Bronchial epithelial cell (primary cell): ENCODE measurements around the gene DSCAML1. TPM values are rescaled to one million over a fixed set of nuclear protein-coding genes. Genes with fewer than 3 reads are reported as not detected.
"Not testable (repeated sequence)": the region's sequence is repeated elsewhere in the genome, so short reads cannot be mapped to it uniquely, and the experiment has no call there.

Experiments
- DNase-seq: peaks from one replicate; pipeline ENCODE4 v3.0.0-alpha.2; 2010; ENCODE audit warnings: low read depth
- FAIRE-seq: peaks from 2 replicates; lab custom pipeline; 2011; peaks lifted over from hg19 to GRCh38; lab: Jason Lieb, UNC
- H3K27me3 ChIP-seq: 2 replicates; pipeline ENCODE4 v1.5.1; 2011; ENCODE audit warnings: low read length; ENCODE audit not compliant: control insufficient read depth, insufficient read depth
- H3K36me3 ChIP-seq: 2 replicates; pipeline ENCODE4 v1.5.1; 2011; ENCODE audit warnings: low read length; ENCODE audit not compliant: control insufficient read depth, insufficient read depth
- H3K4me3 ChIP-seq: 2 replicates; pipeline ENCODE4 v1.5.1; 2011; ENCODE audit warnings: mild to moderate bottlenecking, low read depth, low read length, control low read depth
- CTCF ChIP-seq: IDR thresholded peaks from 2 replicates; pipeline ENCODE4 v1.5.1; 2011; ENCODE audit warnings: mild to moderate bottlenecking, moderate library complexity, low read length, control low read depth, inconsistent platforms; ENCODE audit not compliant: insufficient read depth, severe bottlenecking
- total RNA-seq: library from RNA; depleted of rRNA; stranded (reverse); fragments of >200 nt; gene quantifications from 2 replicates; pipeline ENCODE4 v1.2.1, GENCODE V29; 2014

DSCAML1 gene
- total RNA-seq, 1 donor from 2014 or later, result under 0.01 TPM

- Histone ChIP-seq H3K27me3 (no peaks in the 10 kb centered on the region), H3K36me3 (peaks cover 15% of the 10 kb centered on the region), H3K4me3 (no peak overlapping the region)
- no peak for TF ChIP-seq CTCF
- FAIRE-seq (no peak), DNase-seq (no peak)
These were observed 390.0 kb downstream of the DSCAML1 start for GRCh38 chr11:117407016-117407415.

GRCh38 chr11:117405898-117406297 lies 391.1 kb downstream of the DSCAML1 start:
- FAIRE-seq, H3K4me3 ChIP-seq, DNase-seq, H3K27me3 ChIP-seq: not testable (repeated sequence)
- H3K36me3 ChIP-seq, result peaks cover 10% of the 10 kb centered on the region

GRCh38 chr11:117399100-117399840 lies 397.7 kb downstream of the DSCAML1 start:
- DNase-seq, FAIRE-seq, H3K27me3 ChIP-seq, H3K4me3 ChIP-seq: not testable (repeated sequence)
- H3K36me3 ChIP-seq, result peaks cover 15% of the 10 kb centered on the region

GRCh38 chr11:117398618-117399017 lies 398.4 kb downstream of the DSCAML1 start:
- not testable (repeated sequence) for H3K27me3 ChIP-seq, DNase-seq, FAIRE-seq, H3K4me3 ChIP-seq
- peaks cover 17% of the 10 kb centered on the region for H3K36me3 ChIP-seq

GRCh38 chr11:117396970-117397369 lies 400.0 kb downstream of the DSCAML1 start:
- Histone ChIP-seq H3K36me3 (peaks cover 27% of the 10 kb centered on the region), H3K4me3 (no peak overlapping the region), H3K27me3 (no peaks in the 10 kb centered on the region)
- TF ChIP-seq CTCF, result no peak
- DNase-seq (no peak), FAIRE-seq (no peak)

- DNase-seq (no peak), FAIRE-seq (peak; percentile 47)
- Histone ChIP-seq H3K36me3 (peaks cover 36% of the 10 kb centered on the region), H3K4me3 (no peak overlapping the region), H3K27me3 (no peaks in the 10 kb centered on the region)
- no peak for TF ChIP-seq CTCF
These were observed 401.5 kb downstream of the DSCAML1 start for GRCh38 chr11:117395476-117395875.

- DNase-seq, result no peak
- no peak for FAIRE-seq
- Histone ChIP-seq H3K36me3 (peaks cover 37% of the 10 kb centered on the region), H3K27me3 (no peaks in the 10 kb centered on the region), H3K4me3 (no peak overlapping the region)
- TF ChIP-seq CTCF, result no peak
These were observed 402.6 kb downstream of the DSCAML1 start for GRCh38 chr11:117394221-117394925.
